SK-N-SH (cell line): ENCODE data around the gene MMP3. TPM values are rescaled to one million over a fixed set of nuclear protein-coding genes. Genes with fewer than 3 reads are reported as not detected.

ENCODE experiments used
- CTCF ChIA-PET: fragments of 300-600, 350-600 bp; formaldehyde crosslinking; extraction: SDS; loops from one replicate; lab custom pipeline; 2021; lab: Yijun Ruan, JAX
- POLR2A ChIA-PET: fragments of 350-600 bp; sonication (Branson Sonifier 250); formaldehyde crosslinking; extraction: SDS; loops from one replicate; lab custom pipeline; 2020; ENCODE audit warnings: antibody characterized with exemption, inconsistent platforms; lab: Yijun Ruan, JAX
- DNase-seq: peaks from one replicate; pipeline ENCODE4 v3.0.0; 2012
- H2AFZ ChIP-seq: fragments of 200-600 bp; sonication (generic); 2 replicates; pipeline ENCODE4 v1.8.1; 2016; ENCODE audit warnings: antibody characterized with exemption, mild to moderate bottlenecking, low read depth
- H3F3A ChIP-seq: fragments of 200-600 bp; sonication (generic); replicated peaks from 2 replicates; pipeline ENCODE3; 2016; ENCODE audit warnings: antibody characterized with exemption, mild to moderate bottlenecking; ENCODE audit not compliant: insufficient read depth
- H3K27ac ChIP-seq, 2 experiments: fragments of 200-500 bp in 1 of 2; fragments of 200-600 bp in 1 of 2; sonication (Bioruptor generic) in 1 of 2; sonication (generic), shearing (Covaris generic) in 1 of 2; 2 replicates each; pipeline versions ENCODE4 v1.5.1 to v1.6.1; 2014 to 2016; ENCODE audit warnings: low read depth in 2 of 2, inconsistent platforms in 1 of 2, low read length in 1 of 2, mild to moderate bottlenecking in 1 of 2, mixed read lengths in 1 of 2
- H3K27me3 ChIP-seq: fragments of 200-600 bp; sonication (generic), shearing (Covaris generic); 2 replicates; pipeline ENCODE4 v1.6.1; 2016; ENCODE audit warnings: mixed run types; ENCODE audit not compliant: insufficient read depth
- H3K36me3 ChIP-seq, 2 experiments: fragments of 200-500 bp in 1 of 2; fragments of 200-600 bp in 1 of 2; sonication (Bioruptor generic) in 1 of 2; sonication (generic) in 1 of 2; replicated peaks in 1 of 2; 2 replicates each; pipeline versions ENCODE3 to v1.5.1; 2014 to 2016; ENCODE audit warnings: low read length in 1 of 2, mild to moderate bottlenecking in 1 of 2; ENCODE audit not compliant: insufficient read depth in 2 of 2, control insufficient read depth in 1 of 2
- H3K4me1 ChIP-seq, 2 experiments: fragments of 200-500 bp in 1 of 2; fragments of 200-600 bp in 1 of 2; sonication (Bioruptor generic) in 1 of 2; sonication (generic), shearing (Covaris generic) in 1 of 2; 2 replicates each; pipeline versions ENCODE4 v1.5.1 to v1.6.1; 2014 to 2016; ENCODE audit warnings: low read depth in 1 of 2, low read length in 1 of 2, mixed run types in 1 of 2; ENCODE audit not compliant: insufficient read depth in 2 of 2, control insufficient read depth in 1 of 2
- H3K4me2 ChIP-seq: fragments of 200-600 bp; sonication (generic), shearing (Covaris generic); 2 replicates; pipeline ENCODE4 v1.6.1; 2017; ENCODE audit warnings: mixed run types
- H3K4me3 ChIP-seq, 2 experiments: fragments of 200-500 bp in 1 of 2; fragments of 200-600 bp in 1 of 2; sonication (Bioruptor generic) in 1 of 2; sonication (generic), shearing (Covaris generic) in 1 of 2; 2 replicates each; pipeline versions ENCODE4 v1.5.1 to v1.8.1; 2014 to 2016; ENCODE audit warnings: low read depth in 2 of 2, inconsistent platforms in 1 of 2, low read length in 1 of 2, mild to moderate bottlenecking in 1 of 2, mixed read lengths in 1 of 2, moderate library complexity in 1 of 2
- H3K79me2 ChIP-seq: fragments of 200-600 bp; sonication (generic); 2 replicates; pipeline ENCODE4 v1.8.1; 2017; ENCODE audit warnings: mild to moderate bottlenecking; ENCODE audit not compliant: insufficient read depth
- H3K9ac ChIP-seq: fragments of 200-600 bp; sonication (generic); 2 replicates; pipeline ENCODE4 v1.6.1; 2017; ENCODE audit warnings: mixed run types
- H3K9me2 ChIP-seq: fragments of 200-600 bp; sonication (generic); 2 replicates; pipeline ENCODE4 v1.6.1; 2017; ENCODE audit warnings: mixed run types
- H3K9me3 ChIP-seq: fragments of 200-600 bp; sonication (generic); 2 replicates; pipeline ENCODE4 v1.6.1; 2017; ENCODE audit warnings: mixed run types, mild to moderate bottlenecking, moderate library complexity
- H4K20me1 ChIP-seq: fragments of 200-600 bp; sonication (generic); 2 replicates; pipeline ENCODE4 v1.6.1; 2017; ENCODE audit warnings: mild to moderate bottlenecking, mixed run types; ENCODE audit not compliant: insufficient read depth
- CHD2 ChIP-seq: fragments of 150-350 bp; IDR thresholded peaks from 2 replicates; pipeline ENCODE4 v1.6.1; 2018; ENCODE audit warnings: low read length; ENCODE audit not compliant: partially characterized antibody
- ELF1 ChIP-seq: IDR thresholded peaks from 2 replicates; pipeline ENCODE4 v1.4.0; 2012
- EP300 ChIP-seq, 2 experiments: IDR thresholded peaks; 2 replicates each; pipeline versions ENCODE4 v1.4.0 to v1.6.1; 2012; ENCODE audit warnings: borderline replicate concordance in 1 of 2, low read depth in 1 of 2, low read length in 1 of 2
- FOXJ3 ChIP-seq: sonication (generic); formaldehyde crosslinking; IDR thresholded peaks from 2 replicates; pipeline ENCODE4 v1.5.1; 2020; ENCODE audit warnings: mild to moderate bottlenecking, missing genetic modification reagents
- FOXM1 ChIP-seq: IDR thresholded peaks from 2 replicates; pipeline ENCODE4 v1.4.0; 2012; ENCODE audit warnings: low read depth, mild to moderate bottlenecking
- GATA2 ChIP-seq: sonication (generic); formaldehyde crosslinking; IDR thresholded peaks from 2 replicates; pipeline ENCODE4 v1.5.0; 2020; ENCODE audit warnings: mild to moderate bottlenecking, missing genetic modification reagents
- MEF2A ChIP-seq: IDR thresholded peaks from 2 replicates; pipeline ENCODE4 v1.4.0; 2012; ENCODE audit warnings: low read depth, borderline replicate concordance
- NRF1 ChIP-seq: IDR thresholded peaks from 2 replicates; pipeline ENCODE4 v1.6.1; 2012; ENCODE audit warnings: low read depth, mild to moderate bottlenecking, low read length
- POLR2AphosphoS5 ChIP-seq: IDR thresholded peaks from 2 replicates; pipeline ENCODE4 v1.6.1; 2012; ENCODE audit warnings: low read depth, low read length
- RFX5 ChIP-seq: IDR thresholded peaks from 2 replicates; pipeline ENCODE4 v1.6.1; 2012; ENCODE audit warnings: mild to moderate bottlenecking, improper control_type of control experiment, low read length
- SIN3A ChIP-seq: IDR thresholded peaks from 2 replicates; pipeline ENCODE4 v1.6.1; 2012; ENCODE audit warnings: low read depth, mild to moderate bottlenecking, low read length, moderate library complexity, borderline replicate concordance
- SMC3 ChIP-seq: IDR thresholded peaks from 2 replicates; pipeline ENCODE4 v1.6.1; 2012; ENCODE audit warnings: low read depth, low read length, improper control_type of control experiment
- TCF12 ChIP-seq: IDR thresholded peaks from 2 replicates; pipeline ENCODE4 v1.4.0; 2012
- WGBS: methylation state at CpG from one replicate; pipeline ENCODE4 v1.1.6; 2017; ENCODE audit warnings: low lambda C conversion rate; 5-methylcytosine and 5-hydroxymethylcytosine counted together
- polyA plus RNA-seq, 3 experiments: library from polyadenylated mRNA; depleted of rRNA; stranded (reverse); fragments of >200 nt; gene quantifications; 2 replicates each; pipeline ENCODE4 v1.2.3, GENCODE V29; 2012
- TF ChIP-seq, protein P1 (sequence below): fragments of 150-350 bp; IDR thresholded peaks from 2 replicates; pipeline ENCODE4 v1.6.1; 2016; ENCODE audit warnings: mild to moderate bottlenecking, low read depth, low read length
- TF ChIP-seq, protein P2 (sequence below): IDR thresholded peaks from 2 replicates; pipeline ENCODE4 v1.4.0; 2012; ENCODE audit warnings: low read depth
- TF ChIP-seq, protein P3 (sequence below): IDR thresholded peaks from 2 replicates; pipeline ENCODE4 v1.4.0; 2012; ENCODE audit warnings: low read depth, borderline replicate concordance
- TF ChIP-seq, protein P4 (sequence below): IDR thresholded peaks from 2 replicates; pipeline ENCODE4 v1.4.0; 2012; ENCODE audit warnings: low read depth, borderline replicate concordance

MMP3 gene
- polyA plus RNA-seq, 1 of the 3 experiments (the other 2 are of a cell fraction) = 39.3 TPM

DNA sequence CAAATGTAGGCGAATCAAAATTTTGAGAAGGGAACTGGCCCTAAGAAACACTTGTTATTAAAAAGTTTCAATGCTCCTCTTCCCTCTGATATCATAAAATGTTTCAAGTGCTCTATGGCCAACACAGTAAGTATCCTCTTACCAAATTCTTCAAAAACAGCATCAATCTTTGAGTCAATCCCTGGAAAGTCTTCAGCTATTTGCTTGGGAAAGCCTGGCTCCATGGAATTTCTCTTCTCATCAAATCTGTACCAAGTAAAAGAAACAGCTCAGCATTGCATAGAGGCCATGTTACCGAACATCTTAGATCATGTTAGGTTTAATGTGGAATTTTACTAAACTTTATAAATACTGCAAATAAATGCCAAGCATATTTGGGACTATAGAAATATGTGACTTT lies 6.3 kb downstream of the MMP3 start:
- no peaks in the 10 kb centered on the region for H4K20me1 ChIP-seq
- DNase-seq = no peak
- H3K9me3 ChIP-seq = no peaks in the 10 kb centered on the region
- TF ChIP-seq MEF2A (no peak), EP300 (IDR thresholded peaks at IDR 0.05; ENCODE audit: borderline replicate concordance in 1 of 2, low read depth in 1 of 2, low read length in 1 of 2) (no peak), CHD2 (no peak), SIN3A (no peak), FOXJ3 (no peak), FOXM1 (no peak), GATA2 (CRISPR knock-in tag) (no peak), SMC3 (no peak), POLR2AphosphoS5 (no peak), RFX5 (no peak), ELF1 (no peak), TCF12 (no peak), NRF1 (no peak)
- TF ChIP-seq, protein P1, sequence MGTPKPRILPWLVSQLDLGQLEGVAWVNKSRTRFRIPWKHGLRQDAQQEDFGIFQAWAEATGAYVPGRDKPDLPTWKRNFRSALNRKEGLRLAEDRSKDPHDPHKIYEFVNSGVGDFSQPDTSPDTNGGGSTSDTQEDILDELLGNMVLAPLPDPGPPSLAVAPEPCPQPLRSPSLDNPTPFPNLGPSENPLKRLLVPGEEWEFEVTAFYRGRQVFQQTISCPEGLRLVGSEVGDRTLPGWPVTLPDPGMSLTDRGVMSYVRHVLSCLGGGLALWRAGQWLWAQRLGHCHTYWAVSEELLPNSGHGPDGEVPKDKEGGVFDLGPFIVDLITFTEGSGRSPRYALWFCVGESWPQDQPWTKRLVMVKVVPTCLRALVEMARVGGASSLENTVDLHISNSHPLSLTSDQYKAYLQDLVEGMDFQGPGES = no peak
- TF ChIP-seq, protein P2, sequence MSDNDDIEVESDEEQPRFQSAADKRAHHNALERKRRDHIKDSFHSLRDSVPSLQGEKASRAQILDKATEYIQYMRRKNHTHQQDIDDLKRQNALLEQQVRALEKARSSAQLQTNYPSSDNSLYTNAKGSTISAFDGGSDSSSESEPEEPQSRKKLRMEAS = no peak
- TF ChIP-seq, protein P3, sequence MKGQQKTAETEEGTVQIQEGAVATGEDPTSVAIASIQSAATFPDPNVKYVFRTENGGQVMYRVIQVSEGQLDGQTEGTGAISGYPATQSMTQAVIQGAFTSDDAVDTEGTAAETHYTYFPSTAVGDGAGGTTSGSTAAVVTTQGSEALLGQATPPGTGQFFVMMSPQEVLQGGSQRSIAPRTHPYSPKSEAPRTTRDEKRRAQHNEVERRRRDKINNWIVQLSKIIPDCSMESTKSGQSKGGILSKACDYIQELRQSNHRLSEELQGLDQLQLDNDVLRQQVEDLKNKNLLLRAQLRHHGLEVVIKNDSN = no peak
- TF ChIP-seq, protein P4, sequence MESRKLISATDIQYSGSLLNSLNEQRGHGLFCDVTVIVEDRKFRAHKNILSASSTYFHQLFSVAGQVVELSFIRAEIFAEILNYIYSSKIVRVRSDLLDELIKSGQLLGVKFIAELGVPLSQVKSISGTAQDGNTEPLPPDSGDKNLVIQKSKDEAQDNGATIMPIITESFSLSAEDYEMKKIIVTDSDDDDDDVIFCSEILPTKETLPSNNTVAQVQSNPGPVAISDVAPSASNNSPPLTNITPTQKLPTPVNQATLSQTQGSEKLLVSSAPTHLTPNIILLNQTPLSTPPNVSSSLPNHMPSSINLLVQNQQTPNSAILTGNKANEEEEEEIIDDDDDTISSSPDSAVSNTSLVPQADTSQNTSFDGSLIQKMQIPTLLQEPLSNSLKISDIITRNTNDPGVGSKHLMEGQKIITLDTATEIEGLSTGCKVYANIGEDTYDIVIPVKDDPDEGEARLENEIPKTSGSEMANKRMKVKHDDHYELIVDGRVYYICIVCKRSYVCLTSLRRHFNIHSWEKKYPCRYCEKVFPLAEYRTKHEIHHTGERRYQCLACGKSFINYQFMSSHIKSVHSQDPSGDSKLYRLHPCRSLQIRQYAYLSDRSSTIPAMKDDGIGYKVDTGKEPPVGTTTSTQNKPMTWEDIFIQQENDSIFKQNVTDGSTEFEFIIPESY = no peak
- no peaks in the 10 kb centered on the region for H3K27me3 ChIP-seq
- peaks cover 0 to 16% of the 10 kb centered on the region in 2 experiments; a peak in 2 of 4 replicates for H3K4me1 ChIP-seq
- H3K79me2 ChIP-seq = no peaks in the 10 kb centered on the region
- POLR2A ChIA-PET = no interaction called here
- H2AFZ ChIP-seq = no peak overlapping the region
- H3F3A ChIP-seq = peaks cover 10% of the 10 kb centered on the region
- no peaks in the 10 kb centered on the region for H3K36me3 ChIP-seq
- WGBS = 28% methylated on average over 2 of the region's 2 CpGs
- H3K4me2 ChIP-seq = no peak overlapping the region
- H3K9me2 ChIP-seq = no peaks in the 10 kb centered on the region
- no peak overlapping the region for H3K4me3 ChIP-seq
- H3K9ac ChIP-seq = no peak overlapping the region
- no peak overlapping the region for H3K27ac ChIP-seq
- CTCF ChIA-PET = no interaction called here
